ENCODE data around the gene NPIPA3.
"Not testable (repeated sequence)": the region's sequence is repeated elsewhere in the genome, so short reads cannot be mapped to it uniquely, and the experiment has no call there.

NPIPA3 gene

DNA sequence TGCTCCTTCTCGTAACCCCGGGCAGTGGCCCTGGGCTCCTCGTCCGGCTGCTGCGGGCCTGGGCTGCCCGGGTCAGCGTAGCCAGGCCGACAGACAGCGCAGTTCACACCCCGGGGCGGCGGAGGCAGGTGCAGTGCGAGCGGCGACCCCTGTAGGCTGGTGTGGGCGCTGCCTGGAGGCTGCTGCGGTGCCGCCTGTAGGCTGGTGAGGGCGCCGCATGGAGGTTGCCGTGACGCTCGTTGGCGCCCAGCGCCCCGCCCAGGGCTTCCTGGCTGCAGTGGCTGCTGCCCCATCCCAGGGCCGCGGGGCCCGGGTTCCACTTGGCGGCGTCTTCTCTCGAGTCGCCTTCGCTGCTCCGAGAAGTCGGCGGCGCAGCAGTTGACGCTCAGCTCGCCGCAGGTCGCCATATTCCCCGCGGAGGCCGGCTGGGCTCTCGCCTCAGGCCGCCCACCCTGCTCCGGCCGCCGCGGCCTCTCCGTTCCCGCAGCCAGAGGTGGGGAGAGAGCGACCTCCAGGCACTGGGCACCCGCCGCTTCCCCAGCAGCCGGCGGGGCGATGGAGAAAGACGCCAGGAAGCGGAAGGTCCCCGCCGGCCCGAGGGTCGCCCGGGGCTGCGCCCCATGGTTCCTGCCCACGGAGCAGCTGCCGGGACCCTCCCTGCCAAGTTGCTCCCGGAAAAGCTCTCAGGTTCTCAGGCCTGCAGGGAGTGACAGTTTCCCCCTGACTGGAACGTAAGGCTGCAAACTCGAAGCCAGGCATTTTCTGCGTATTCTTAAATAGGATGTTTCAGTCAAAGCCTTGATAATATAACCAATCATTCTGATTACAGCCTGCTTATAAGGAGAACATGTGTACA is 39.3 kb downstream of the NPIPA3 start, which contains the start of gene NPIPA2:
TSS of gene NPIPA2 (plus strand) at position 261 of the 856 bp plus-strand sequence. CDS start 5,533 bp downstream, outside the sequence.
- not testable (repeated sequence) for DNase-seq (ENCODE audit: low read depth)

DNA sequence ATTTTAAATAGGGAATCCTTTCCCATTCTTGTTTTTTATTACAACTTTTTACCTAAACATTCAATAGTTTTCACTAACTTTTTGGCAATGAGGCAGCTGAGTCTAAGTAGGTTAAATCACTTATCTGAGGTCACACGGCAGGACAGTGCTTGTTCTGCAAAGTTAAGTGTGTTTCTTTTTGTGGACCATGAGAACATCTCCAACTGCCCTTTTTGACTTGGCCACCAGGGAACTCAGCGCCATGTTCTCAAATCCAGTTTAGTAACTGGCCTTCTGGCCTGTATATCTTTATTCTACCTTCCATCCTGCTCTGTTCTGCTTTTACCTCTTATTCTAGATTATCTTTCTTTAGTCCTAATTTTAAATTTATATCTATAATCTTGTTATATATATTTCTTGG is 70.4 kb downstream of the NPIPA3 start:
- not testable (repeated sequence) for DNase-seq (ENCODE audit: low read depth)

DNA sequence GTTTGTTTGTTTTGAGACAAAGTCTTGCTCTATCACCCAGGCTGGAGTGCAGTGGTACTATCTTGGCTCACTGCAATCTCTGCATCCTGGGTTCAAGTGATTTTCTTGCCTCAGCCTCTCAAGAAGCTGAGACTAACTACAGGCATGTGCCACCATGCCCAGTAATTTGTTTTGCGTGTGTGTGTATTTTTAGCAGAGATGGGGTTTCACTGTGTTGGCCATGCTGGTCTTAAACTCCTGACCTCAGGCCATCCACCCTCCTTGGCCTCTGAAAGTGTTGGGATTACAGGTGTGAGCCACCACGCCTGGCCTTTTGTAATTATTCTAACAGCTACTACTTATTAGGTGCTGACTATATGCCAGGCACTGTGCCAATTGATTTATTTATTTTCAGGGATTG is 72.4 kb downstream of the NPIPA3 start:
- not testable (repeated sequence) for DNase-seq (ENCODE audit: low read depth)

Measured in GM04504 (cell line).